T-helper 1 cell treated with Interleukin-12 subunit alpha and Interleukin-12 subunit beta and Interleukin-4 antibody, amounts not matched to agents 30 μg/mL and 1 μg/mL, for 36 hours (primary cell): ENCODE measurements around the gene ALDH3A2.

Experiments used
- H3K27ac Mint-ChIP-seq: one replicate; pipeline ENCODE4 v1.8.0; 2021; ENCODE audit warnings: mild to moderate bottlenecking, mixed read lengths
- H3K27me3 Mint-ChIP-seq: one replicate; pipeline ENCODE4 v1.8.0; 2021; ENCODE audit warnings: low read depth, mixed read lengths
- H3K36me3 Mint-ChIP-seq: one replicate; pipeline ENCODE4 v1.8.0; 2021; ENCODE audit warnings: low read depth, mixed read lengths
- H3K4me1 Mint-ChIP-seq: one replicate; pipeline ENCODE4 v1.8.0; 2021; ENCODE audit warnings: low read depth, mixed read lengths
- H3K4me3 Mint-ChIP-seq: one replicate; pipeline ENCODE4 v1.8.0; 2021; ENCODE audit warnings: mild to moderate bottlenecking, moderate library complexity, mixed read lengths
- H3K9me3 Mint-ChIP-seq: one replicate; pipeline ENCODE4 v1.8.0; 2021; ENCODE audit warnings: mixed read lengths

Gene ALDH3A2

DNA sequence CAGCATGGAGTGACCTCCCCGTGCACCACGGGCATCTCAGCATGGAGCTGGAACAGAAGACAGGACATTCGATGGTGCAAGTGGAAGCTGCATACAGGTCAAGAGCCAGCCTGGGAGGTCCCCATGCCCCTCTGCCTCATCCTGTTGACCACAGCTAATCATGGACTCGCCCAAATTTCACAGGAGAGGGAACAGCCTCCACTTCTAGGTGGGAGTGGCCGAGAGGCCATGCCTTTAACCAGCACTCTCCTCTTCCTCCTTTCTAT, 71.6 kb downstream of the ALDH3A2 start:
- H3K4me3 Mint-ChIP-seq = no peak overlapping the region
- H3K36me3 Mint-ChIP-seq = no peaks in the 10 kb centered on the region
- H3K27ac Mint-ChIP-seq = no peak overlapping the region
- peaks cover 3% of the 10 kb centered on the region for H3K4me1 Mint-ChIP-seq
- peaks cover 8% of the 10 kb centered on the region for H3K27me3 Mint-ChIP-seq
- no peaks in the 10 kb centered on the region for H3K9me3 Mint-ChIP-seq

DNA sequence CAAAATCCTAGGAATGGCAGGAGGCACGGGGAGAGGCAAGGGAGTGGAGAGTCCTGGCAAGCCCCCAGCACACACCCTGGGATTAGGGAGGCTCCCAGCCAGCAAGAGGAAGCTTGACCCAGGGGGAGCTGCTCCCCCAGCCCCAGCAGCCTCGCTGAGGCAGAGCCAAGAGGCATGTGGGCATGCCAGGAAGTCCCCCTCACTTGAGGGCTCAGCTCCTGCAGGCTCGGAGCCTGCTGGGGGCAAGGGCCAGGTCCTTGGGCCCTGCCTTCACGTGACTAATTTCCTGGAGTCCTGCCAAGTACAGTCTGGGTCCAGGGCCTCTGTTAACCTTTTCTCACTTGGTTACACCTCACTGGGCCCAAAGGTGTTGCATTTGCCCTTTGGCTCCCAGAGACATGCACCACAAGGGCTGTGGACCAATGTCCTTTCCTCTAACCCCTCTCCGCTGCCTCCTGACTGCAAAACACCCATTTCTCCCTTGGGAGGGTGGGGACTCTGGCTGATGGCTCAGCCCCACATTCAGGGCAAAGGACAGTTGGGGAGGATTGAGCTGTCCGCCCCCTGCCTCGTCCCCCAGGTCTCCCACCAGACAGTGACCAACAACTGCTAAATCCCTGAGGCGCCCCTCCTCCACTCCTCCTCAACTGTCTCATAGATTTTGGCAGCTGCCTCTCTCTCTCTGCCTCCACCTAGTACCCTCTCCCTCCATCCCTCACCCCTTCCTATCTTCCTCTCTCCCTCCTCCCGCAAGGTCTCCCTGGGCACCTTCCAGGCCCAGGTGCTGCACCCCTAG, 72.3 kb downstream of the ALDH3A2 start:
- Mint-ChIP-seq H3K27ac (no peak overlapping the region), H3K4me3 (no peak overlapping the region)

GRCh38 chr17:19723964-19724363, 75.4 kb downstream of the ALDH3A2 start:
- peaks cover 15% of the 10 kb centered on the region for H3K27me3 Mint-ChIP-seq
- no peak overlapping the region for H3K4me3 Mint-ChIP-seq
- H3K27ac Mint-ChIP-seq = no peak overlapping the region
- no peaks in the 10 kb centered on the region for H3K36me3 Mint-ChIP-seq
- H3K9me3 Mint-ChIP-seq = no peaks in the 10 kb centered on the region
- peaks cover 6% of the 10 kb centered on the region for H3K4me1 Mint-ChIP-seq

More for the DNA sequence above, 72.3 kb downstream of the ALDH3A2 start:
- peaks cover 6% of the 10 kb centered on the region for H3K4me1 Mint-ChIP-seq
- peaks cover 15% of the 10 kb centered on the region for H3K27me3 Mint-ChIP-seq
- no peaks in the 10 kb centered on the region for H3K36me3 Mint-ChIP-seq
- H3K9me3 Mint-ChIP-seq = no peaks in the 10 kb centered on the region

GRCh38 chr17:19724501-19725420, 76.2 kb downstream of the ALDH3A2 start:
- Mint-ChIP-seq H3K4me1 (peaks cover 6% of the 10 kb centered on the region), H3K36me3 (no peaks in the 10 kb centered on the region), H3K4me3 (no peak overlapping the region), H3K9me3 (no peaks in the 10 kb centered on the region), H3K27ac (no peak overlapping the region), H3K27me3 (peaks cover 15% of the 10 kb centered on the region)

DNA sequence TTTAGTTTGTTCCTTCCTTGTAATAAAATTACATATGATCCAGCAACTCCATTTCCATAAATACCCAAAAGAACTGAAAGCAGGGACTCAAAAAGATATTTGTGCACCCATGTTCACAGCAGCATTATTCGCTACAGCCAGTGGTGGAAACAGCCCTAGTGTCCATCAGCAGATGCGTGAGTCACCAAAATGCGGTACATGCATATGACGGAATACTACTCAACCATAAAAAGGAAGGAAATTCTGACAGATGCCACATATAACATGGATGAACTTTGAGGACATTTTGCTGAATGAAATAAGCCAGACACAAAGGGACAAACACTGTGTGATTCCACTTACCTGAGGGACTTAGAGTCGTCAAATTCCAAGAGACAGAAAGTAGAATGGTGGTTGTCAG, 76.9 kb downstream of the ALDH3A2 start:
- H3K27me3 Mint-ChIP-seq = peaks cover 15% of the 10 kb centered on the region
- no peaks in the 10 kb centered on the region for H3K36me3 Mint-ChIP-seq
- H3K4me1 Mint-ChIP-seq = peaks cover 6% of the 10 kb centered on the region
- H3K9me3 Mint-ChIP-seq = no peaks in the 10 kb centered on the region
- no peak overlapping the region for H3K4me3 Mint-ChIP-seq
- no peak overlapping the region for H3K27ac Mint-ChIP-seq

DNA sequence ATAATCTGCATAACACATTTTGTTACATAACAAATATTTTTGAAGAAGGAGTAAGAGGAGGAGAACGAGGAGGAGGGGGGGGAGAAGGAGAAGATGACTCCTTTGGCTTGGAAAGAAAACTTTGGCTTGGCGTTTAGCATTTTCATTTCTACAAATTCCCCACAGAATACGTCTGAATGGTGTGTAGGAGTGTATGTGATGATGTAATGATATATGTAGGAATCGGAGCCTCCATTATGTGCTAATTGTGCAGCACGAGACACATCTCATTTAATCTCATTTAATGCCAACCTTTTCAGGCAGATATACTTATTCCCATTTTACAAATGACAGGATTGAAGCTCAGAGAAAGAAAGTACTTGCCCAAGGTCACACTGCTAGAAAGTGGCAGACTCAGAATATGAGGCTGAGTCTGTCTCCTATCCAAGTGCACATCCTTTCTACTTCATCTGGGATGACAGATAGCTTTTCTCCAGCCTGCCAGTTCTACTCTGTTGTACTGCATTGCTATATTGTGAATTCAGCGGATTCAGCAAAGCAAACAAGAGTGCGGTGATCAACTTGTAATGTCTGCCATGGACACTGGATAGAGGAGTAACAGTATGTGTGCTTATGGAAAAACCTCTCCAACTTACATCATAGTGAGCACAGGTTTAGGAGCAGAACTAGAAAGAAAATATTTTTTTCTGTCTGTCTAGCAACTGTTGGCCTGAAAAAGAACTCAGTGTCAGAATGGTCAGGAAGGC, 78.3 kb downstream of the ALDH3A2 start:
- Mint-ChIP-seq H3K4me3 (no peak overlapping the region), H3K9me3 (no peaks in the 10 kb centered on the region), H3K36me3 (no peaks in the 10 kb centered on the region), H3K27me3 (peaks cover 15% of the 10 kb centered on the region), H3K27ac (no peak overlapping the region), H3K4me1 (peaks cover 6% of the 10 kb centered on the region)
